Measurements from ENCODE around the gene SLC9C2. TPM values are rescaled to one million over a fixed set of nuclear protein-coding genes. Genes with fewer than 3 reads are reported as not detected.

The SLC9C2 gene
- total RNA-seq, 2 experiments from 2014 or later, result not detected

DNA sequence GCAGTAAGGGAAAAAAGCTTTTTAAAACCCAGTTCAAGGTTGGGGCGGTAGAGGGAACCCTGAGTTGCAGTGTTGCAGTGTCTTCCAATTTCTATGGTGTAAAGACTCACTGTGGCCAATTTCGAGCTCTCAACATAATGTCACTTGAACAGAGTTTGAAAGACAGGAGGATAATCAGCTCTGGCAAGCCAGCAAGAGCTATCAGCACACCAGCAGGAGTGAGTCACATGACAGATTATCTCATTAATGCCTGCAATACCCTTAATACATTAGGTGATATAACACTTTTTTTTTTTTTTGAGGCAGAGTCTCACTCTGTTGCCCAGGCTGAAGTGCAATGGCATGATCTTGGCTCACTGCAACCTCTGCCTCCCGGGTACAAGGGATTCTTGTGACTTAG, 22.8 kb downstream of the SLC9C2 start:
- Histone ChIP-seq H3K4me3 (ENCODE audit: low read length) (no peak overlapping the region), H3K36me3 (ENCODE audit: insufficient read depth, low read length) (no peaks in the 10 kb centered on the region), H3K27ac (ENCODE audit: low read depth in 1 of 2, low read length in 2 of 2) (no peak overlapping the region), H3K27me3 (ENCODE audit: control insufficient read depth in 1 of 2, insufficient read depth in 2 of 2, low read length in 2 of 2) (no peaks in the 10 kb centered on the region), H3K9me3 (ENCODE audit: control insufficient read depth in 1 of 2, insufficient read depth in 1 of 2, low read length in 2 of 2) (no peaks in the 10 kb centered on the region), H3K4me1 (ENCODE audit: insufficient read depth, low read length) (no peaks in the 10 kb centered on the region)
- Mint-ChIP-seq H3K9me3 (no peaks in the 10 kb centered on the region), H3K4me1 (ENCODE audit: low read depth) (no peaks in the 10 kb centered on the region), H3K27ac (no peak overlapping the region), H3K4me3 (no peak overlapping the region), H3K36me3 (ENCODE audit: low read depth) (no peaks in the 10 kb centered on the region), H3K27me3 (no peaks in the 10 kb centered on the region)
- intact Hi-C loops (cut with DNase I, micrococcal nuclease), result no loop called here
- DNase-seq (no peak), ATAC-seq (ENCODE audit: poor library complexity) (no peak)
- TF ChIP-seq, protein P1, sequence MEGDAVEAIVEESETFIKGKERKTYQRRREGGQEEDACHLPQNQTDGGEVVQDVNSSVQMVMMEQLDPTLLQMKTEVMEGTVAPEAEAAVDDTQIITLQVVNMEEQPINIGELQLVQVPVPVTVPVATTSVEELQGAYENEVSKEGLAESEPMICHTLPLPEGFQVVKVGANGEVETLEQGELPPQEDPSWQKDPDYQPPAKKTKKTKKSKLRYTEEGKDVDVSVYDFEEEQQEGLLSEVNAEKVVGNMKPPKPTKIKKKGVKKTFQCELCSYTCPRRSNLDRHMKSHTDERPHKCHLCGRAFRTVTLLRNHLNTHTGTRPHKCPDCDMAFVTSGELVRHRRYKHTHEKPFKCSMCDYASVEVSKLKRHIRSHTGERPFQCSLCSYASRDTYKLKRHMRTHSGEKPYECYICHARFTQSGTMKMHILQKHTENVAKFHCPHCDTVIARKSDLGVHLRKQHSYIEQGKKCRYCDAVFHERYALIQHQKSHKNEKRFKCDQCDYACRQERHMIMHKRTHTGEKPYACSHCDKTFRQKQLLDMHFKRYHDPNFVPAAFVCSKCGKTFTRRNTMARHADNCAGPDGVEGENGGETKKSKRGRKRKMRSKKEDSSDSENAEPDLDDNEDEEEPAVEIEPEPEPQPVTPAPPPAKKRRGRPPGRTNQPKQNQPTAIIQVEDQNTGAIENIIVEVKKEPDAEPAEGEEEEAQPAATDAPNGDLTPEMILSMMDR (IDR thresholded peaks at IDR 0.05), result no peak
- CTCF ChIA-PET, result no interaction called here
- POLR2A ChIA-PET, result no interaction called here

DNA sequence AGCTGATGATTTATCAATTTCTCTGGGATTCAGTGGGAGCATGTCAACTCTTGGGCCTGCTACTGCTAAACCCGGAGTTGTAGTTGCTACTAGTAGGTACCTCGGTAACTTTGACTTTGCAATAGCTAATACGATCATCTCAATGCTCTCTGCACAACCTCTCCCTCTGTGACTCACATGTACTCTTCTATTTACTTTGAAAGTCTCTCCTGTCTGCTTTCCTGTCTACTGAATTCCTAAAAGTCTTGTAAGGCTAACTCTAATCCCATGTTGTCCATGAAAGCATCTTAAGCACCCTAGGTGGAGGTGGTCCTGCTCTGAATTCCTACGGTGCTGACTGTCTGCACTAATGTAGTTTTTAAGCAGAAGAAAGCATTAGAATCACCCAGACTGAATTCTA, 29.3 kb downstream of the SLC9C2 start:
- Mint-ChIP-seq H3K27me3 (peaks cover 6% of the 10 kb centered on the region), H3K4me3 (no peak overlapping the region), H3K27ac (no peak overlapping the region), H3K9me3 (no peaks in the 10 kb centered on the region), H3K36me3 (ENCODE audit: low read depth) (no peaks in the 10 kb centered on the region), H3K4me1 (ENCODE audit: low read depth) (no peaks in the 10 kb centered on the region)
- Histone ChIP-seq H3K9me3 (ENCODE audit: control insufficient read depth in 1 of 2, insufficient read depth in 1 of 2, low read length in 2 of 2) (no peaks in the 10 kb centered on the region), H3K4me3 (ENCODE audit: low read length) (no peak overlapping the region), H3K27ac (ENCODE audit: low read depth in 1 of 2, low read length in 2 of 2) (no peak overlapping the region), H3K4me1 (ENCODE audit: insufficient read depth, low read length) (no peaks in the 10 kb centered on the region), H3K36me3 (ENCODE audit: insufficient read depth, low read length) (no peaks in the 10 kb centered on the region), H3K27me3 (ENCODE audit: control insufficient read depth in 1 of 2, insufficient read depth in 2 of 2, low read length in 2 of 2) (no peaks in the 10 kb centered on the region)
- intact Hi-C loops (cut with DNase I, micrococcal nuclease), result no loop called here
- DNase-seq (no peak), ATAC-seq (ENCODE audit: poor library complexity) (no peak)
- TF ChIP-seq, protein P1 (IDR thresholded peaks at IDR 0.05), result no peak
- POLR2A ChIA-PET, result no interaction called here
- CTCF ChIA-PET, result no interaction called here

DNA sequence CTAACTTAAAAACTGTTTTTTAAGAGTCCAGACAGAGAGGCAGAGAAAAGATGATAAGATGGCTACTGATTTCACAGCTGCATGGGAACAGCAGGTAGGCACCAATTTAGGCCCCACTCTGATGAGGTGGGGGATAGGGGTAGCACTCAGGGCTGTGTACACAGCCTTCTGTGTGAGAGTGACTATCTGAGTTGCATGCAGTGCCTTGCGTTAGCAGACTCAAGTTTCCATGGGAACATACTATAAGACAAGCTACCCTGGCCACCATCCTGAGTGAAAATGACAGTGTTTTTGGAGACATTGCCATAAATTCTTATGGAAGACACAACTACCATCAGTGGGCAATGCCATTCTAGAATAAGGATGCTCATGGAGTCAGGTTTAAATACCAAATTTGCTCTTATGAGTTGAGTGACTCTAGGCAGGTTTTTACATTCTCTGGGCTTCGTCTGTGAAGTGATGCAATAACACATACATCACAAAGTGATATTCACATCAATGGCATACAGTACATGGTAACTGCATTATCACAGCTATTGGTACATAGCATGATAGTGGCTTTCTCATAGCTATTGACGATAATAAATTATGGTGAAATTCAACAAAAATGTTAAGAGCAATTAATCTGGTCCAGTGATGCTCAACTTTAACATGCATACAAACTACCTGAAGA, 30.5 kb downstream of the SLC9C2 start:
- DNase-seq, result no peak
- intact Hi-C loops (cut with DNase I, micrococcal nuclease), result no loop called here
- H3K27ac Mint-ChIP-seq, result no peak overlapping the region
- TF ChIP-seq, protein P1 (IDR thresholded peaks at IDR 0.05), result no peak
- ChIA-PET CTCF (interaction anchor here (0.6 kb wide), 1 partner anchor 328 kb away, joined by 3 read pairs; no protein-coding TSS in a partner anchor), POLR2A (no interaction called here)
- no peaks in the 10 kb centered on the region for H3K9me3 ChIP-seq (ENCODE audit: control insufficient read depth in 1 of 2, insufficient read depth in 1 of 2, low read length in 2 of 2)
- peaks cover 5% of the 10 kb centered on the region for H3K9me3 Mint-ChIP-seq
- no peak overlapping the region for H3K4me3 Mint-ChIP-seq
- H3K4me1 ChIP-seq (ENCODE audit: insufficient read depth, low read length), result no peaks in the 10 kb centered on the region
- H3K36me3 ChIP-seq (ENCODE audit: insufficient read depth, low read length), result no peaks in the 10 kb centered on the region
- no peaks in the 10 kb centered on the region for H3K27me3 ChIP-seq (ENCODE audit: control insufficient read depth in 1 of 2, insufficient read depth in 2 of 2, low read length in 2 of 2)
- peaks cover 6% of the 10 kb centered on the region for H3K27me3 Mint-ChIP-seq
- H3K36me3 Mint-ChIP-seq (ENCODE audit: low read depth), result no peaks in the 10 kb centered on the region
- H3K4me3 ChIP-seq (ENCODE audit: low read length), result no peak overlapping the region
- ATAC-seq (ENCODE audit: poor library complexity), result no peak
- no peak overlapping the region for H3K27ac ChIP-seq (ENCODE audit: low read depth in 1 of 2, low read length in 2 of 2)
- no peaks in the 10 kb centered on the region for H3K4me1 Mint-ChIP-seq (ENCODE audit: low read depth)
